GM18507 (cell line): ENCODE results near the gene PARP4.
"Not testable (repeated sequence)": the region's sequence is repeated elsewhere in the genome, so short reads cannot be mapped to it uniquely, and the experiment has no call there.

ENCODE experiments used
- DNase-seq: peaks from one replicate; pipeline ENCODE4 v3.0.0; 2011; ENCODE audit warnings: low read depth; ENCODE audit not compliant: insufficient read length; ENCODE audit errors: extremely low spot score
- FAIRE-seq: peaks from 2 replicates; lab custom pipeline; 2011; peaks lifted over from hg19 to GRCh38; lab: Jason Lieb, UNC

PARP4 gene

DNA sequence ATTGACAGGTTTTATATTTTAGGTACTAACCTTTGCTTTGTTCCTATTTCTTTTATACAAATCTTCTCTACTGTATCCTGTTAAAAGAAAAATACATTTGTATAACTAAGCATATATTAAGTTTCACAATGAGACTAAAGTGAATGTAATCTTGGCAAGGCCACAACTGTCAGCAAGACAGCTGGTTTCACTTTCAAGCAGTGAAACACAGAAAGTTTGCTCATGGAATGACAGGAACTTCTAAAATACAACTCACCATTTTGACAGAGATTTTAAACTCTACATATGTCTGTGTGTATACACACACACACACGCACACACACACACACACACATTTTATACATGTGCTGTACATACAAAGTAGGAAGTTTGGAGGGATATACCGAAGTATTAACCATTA is 53.3 kb downstream of the PARP4 start:
- FAIRE-seq (peak; percentile 85), DNase-seq (peak; percentile 15)

DNA sequence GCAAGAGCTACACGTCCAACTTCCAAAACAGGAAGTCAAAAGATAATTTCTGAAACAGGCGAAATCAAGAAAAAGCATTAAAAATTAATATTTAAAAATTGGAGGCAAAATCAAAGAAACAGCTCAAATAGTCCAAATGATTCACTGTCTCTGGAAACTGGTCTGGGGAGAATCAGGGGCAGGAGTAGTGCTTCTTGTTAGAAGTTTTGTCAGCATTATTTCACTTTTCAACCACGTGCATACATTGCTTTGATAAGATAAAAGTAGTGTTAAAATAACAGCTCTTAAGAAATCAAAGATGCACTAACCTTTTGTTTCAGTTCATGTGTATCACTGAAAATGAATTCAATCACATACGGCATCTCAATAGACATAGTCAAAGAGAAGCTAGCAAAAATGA is 53.8 kb downstream of the PARP4 start:
- FAIRE-seq: no peak

DNA sequence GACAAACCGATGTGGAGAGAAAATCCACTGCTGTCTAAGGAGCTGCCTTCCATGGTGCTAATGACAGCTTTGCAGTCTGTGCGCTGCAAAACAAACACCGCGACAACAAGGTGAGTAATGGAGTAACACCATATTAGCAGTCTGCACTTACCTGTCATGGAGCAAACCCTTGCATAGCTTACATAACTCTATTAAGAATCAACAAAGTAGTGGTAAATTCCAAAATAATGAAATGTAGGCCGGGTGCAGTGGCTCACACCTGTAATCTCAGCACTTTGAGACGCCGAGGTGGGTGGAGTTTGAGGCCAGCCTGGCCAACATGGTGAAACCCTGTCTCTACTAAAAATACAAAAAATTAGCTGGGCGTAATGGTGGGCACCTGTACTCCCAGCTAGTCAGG is 56.2 kb downstream of the PARP4 start:
- FAIRE-seq (no peak), DNase-seq (no peak)

More for the DNA sequence above, 53.8 kb downstream of the PARP4 start:
- DNase-seq: no peak

DNA sequence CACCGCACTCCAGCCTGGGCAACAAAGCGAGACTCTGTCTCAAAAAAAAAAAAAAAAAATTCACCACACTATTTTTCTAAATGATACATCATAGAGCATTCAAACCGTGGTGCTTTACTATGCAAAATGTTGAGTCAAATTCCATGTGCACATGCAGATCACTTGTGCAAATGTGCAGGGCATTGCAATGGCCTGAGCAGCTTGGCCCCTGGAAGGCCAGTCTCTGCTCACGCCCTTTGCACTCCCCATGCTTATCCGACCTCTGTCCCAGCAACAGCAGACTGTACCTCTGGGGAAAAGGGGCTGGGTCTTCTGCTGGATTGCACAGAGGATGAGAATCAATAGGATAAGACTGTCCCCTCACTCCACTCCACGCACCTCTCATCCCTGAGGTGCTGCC is 58.5 kb downstream of the PARP4 start:
- DNase-seq (no peak), FAIRE-seq (no peak)

DNA sequence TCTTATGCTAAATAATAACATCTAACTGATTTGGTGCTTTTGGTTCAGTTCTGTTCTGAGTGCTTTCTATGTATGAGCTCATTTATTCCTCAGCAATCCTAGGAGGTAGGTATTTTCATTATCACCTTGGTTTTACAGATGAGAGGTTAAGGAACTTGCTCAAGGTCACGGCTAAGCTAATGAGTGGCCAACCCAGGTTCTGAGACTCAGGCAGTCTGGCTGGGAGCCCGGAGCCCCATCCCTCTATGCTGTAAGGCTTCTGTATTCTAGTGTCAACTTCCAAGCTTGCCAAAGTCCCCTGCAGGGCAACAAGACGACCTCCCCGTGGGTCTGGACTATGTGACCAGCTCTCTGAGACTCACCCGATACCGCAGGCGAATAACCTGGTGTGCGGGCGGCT is 60.5 kb downstream of the PARP4 start:
- DNase-seq: no peak
- no peak for FAIRE-seq

DNA sequence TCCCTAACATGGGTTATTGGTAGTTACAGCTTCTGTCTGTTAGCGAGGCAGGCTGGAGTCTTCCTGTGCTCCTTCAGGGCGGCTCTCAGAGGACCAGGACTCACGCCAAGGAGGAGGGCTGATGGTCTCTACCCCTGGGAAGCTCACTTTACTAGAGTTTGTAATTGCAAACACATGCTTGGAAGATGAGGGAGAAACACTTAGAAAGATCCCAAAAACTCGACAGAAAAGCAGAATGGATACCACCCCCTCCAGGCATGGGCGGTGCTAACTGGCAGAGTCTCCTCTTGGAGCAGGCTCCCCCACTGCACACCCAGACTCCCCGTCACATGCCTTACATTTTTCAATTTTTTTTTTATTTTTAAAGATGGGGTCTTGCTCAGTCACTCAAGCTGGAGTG is 62.0 kb downstream of the PARP4 start:
- FAIRE-seq: no peak
- DNase-seq: no peak

DNA sequence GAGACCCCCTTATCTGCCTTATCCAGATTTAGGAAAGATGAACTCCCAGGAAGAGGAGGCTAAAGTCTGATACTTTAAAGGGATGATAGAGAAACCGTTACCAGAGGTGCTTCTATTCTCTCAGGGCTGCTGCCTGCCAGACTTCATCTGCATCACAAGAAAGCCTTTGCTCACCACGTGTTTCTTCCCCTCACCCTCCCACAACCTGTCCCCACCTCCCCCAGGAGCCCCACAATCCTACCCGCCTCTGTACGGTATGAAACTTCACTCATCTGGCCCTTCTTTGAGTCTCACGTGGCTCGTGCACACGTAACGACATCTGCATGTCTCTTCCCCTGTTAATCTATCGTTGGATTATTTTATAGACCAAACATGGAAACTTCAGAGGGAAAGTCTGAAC is 67.7 kb downstream of the PARP4 start:
- not testable (repeated sequence) for DNase-seq, FAIRE-seq

DNA sequence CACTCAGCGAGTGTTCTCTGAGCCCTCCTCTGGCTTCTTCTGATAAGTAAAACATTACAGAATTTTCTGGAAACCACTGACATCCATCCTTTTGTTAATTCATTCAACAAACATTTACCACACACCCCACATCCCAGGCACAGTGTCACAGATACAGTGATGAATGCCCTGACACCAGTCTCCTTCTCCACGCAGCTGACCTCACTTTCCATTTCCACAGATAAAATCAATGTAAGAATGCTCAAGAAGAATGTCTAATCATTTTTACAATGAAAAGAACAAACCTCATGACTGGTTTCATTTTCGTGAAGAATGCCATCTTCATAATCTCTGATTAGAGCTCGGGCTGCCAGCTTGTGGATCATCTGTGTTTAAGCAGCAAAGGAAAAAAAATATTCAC is 69.2 kb downstream of the PARP4 start:
- DNase-seq (no peak), FAIRE-seq (no peak)

DNA sequence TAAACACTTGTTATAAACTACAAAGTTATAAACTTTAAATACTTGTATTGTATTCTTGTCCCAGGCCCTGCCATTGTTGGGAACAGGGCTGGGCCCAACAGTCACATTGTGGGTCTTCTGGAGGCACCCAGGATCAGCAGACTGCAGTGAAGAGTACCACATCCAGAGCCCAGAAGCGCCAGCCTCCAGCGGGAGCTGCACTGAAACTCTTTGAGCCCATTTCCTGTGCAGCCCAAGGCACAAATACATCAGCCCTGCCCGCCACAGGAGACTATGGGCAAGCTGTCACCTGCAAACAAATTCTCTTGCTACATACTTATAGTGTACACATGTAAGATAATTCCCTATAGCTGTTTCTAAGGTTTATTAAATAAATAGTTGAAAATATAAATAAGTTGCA is 86.5 kb downstream of the PARP4 start:
- FAIRE-seq: not testable (repeated sequence)

DNA sequence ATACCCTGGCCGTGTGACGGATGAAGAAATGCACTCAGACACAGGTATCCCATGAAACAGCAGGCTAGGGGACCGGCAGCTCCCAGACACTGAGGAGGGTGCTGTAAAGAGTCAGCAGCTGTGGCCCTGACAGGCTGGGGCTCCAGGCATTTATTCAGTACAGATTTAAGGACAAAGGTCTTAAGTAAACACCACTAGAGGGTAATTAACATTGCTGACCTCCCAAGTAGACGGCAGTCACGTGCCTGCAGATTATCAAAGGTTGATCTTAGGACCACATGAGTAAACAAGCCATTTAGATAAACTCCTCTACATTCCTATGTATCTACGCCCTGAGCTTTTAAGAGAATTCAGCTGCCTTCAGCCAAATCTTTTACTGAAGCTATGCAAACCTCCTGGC is 92.9 kb downstream of the PARP4 start:
- not testable (repeated sequence) for FAIRE-seq, DNase-seq

More for the DNA sequence above, 86.5 kb downstream of the PARP4 start:
- not testable (repeated sequence) for DNase-seq

DNA sequence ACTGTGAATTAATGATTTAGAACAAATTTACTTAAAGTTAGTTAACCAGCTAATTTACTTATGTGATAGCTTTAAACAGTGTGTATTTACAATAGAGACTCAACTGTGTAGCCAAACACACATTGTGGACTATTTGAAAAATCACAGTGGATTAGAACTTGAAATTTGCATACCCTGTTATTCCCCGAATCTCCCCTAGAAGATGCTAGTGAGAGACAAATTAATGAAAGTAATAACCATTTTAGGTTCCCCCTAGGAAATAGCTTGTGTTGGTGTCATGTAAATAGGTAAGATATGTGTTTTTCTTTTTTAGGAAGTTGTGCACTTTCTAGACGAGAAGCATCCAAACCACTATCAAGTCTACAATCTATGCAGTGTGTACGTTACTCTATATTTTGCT is 104.7 kb downstream of the PARP4 start:
- no peak for DNase-seq

DNA sequence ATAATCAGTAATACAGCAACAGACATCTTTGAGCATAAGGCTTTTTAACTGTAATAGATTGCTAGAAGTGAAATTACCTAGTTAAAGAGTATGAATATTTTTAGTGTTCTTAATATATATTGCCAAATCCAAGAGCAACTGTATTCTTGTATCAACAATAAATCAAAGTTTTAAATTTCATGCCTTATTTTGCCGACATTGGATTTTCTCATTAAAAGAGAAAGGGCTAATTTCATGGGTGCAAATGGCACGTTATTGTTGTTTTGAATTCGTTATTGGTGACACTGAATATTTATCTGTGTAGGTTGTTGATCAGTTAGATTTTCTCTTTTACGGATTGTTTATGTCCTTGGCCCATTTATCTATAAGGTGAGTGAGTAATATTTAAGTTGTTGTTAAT is 106.1 kb downstream of the PARP4 start:
- DNase-seq (no peak), FAIRE-seq (no peak)

More for the DNA sequence above, 104.7 kb downstream of the PARP4 start:
- no peak for FAIRE-seq

DNA sequence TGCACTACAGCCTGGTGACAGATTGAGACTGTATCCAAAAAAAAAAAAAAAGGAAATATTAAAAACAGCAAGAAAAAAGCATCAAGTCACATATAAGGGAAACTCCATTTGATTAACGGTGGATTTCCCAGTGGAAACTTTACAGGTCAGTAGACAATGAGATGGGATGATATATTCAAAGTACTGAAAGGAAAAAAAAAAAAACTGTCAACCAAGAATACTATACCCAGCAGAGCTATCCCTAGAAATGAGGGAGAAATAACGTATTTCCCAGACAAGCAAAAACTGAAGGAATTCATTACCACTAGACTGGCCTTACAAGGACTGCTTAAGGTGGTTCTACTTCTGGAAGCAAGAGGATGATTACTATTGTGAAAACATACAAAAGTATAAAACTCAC is 115.8 kb downstream of the PARP4 start:
- DNase-seq (no peak), FAIRE-seq (no peak)

DNA sequence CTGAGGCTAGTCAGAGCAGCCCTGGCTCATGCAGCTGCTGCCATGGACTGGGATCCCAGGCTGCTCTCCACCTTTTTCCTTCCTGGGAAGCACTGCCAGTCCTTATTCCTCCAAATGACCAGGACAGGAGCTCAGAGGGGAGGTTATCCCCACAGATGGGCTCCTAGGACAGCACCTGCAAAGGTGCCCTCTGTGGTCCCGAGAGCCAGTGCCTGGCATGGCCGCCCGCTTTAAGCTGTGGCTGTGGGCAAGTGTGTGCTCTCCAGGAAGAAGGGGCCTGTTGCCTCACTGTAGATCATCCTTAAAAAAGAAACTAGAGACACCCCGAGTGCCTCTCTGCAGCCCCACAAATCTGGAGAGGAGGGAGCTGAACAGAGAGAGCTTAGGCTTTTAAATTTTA is 119.6 kb downstream of the PARP4 start:
- FAIRE-seq: no peak
- no peak for DNase-seq

DNA sequence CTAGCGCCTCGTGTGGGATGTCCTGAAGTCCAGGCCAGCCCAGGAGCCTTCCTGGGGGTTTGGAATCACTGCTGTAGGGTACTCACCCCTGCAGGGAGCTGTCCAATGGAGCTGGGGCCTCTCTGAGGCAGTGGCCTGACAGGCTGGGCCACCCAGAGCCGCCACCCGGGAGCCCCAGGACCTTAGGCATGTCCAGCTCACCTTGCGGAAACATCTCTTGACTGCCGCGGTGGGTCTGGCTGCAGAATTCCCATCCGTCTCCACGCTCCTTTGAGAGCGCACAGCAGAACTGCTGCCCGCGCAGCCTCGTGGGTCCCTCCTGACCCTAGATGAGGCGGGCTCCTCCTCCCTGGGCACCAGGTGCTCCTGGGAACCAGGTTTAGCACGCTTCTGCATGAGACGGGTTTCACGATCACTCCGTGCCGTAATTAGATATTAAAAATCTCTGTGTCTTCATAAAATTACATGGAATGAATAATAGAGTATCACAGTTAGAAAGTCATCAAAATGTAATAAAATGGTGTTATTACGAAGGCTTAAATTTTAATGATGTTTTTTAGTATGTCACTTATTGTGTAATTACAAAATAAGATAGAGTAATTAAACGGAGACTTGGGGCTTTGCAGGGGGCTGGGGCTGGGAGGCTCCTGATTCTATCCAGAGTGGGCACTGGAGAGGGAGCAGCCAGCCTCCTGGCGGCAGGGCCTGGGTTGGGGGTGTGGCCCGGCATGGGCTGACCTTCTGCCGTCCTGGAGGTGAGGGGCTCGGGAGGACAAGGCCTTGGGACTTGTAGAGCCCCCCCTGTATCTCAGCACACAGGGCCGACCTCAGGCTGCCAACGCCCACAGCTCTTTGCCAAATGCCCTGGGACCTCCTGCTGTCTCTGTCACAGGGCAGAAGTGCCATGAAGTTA is 120.6 kb downstream of the PARP4 start:
- FAIRE-seq, DNase-seq: not testable (repeated sequence)

DNA sequence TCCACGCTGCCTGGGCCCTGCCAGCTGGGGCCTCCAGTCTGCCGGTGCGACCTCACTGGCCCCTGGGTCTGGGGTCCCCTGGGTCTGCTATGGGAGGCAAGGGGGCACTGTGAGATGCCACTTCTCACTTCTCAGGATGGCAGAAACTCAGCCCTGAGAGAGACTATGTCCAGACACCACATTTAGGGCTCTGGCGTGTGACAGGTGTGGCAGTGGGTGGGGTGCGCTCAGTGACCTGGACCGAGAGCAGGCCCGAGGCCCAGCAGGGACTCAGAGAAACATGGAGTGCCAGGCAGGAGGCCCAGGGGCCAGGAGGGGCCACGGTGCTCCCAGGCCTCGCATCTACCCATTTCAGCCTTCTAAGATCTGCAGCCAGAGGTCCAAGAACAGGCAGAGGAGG is 121.8 kb downstream of the PARP4 start:
- FAIRE-seq, DNase-seq: not testable (repeated sequence)

DNA sequence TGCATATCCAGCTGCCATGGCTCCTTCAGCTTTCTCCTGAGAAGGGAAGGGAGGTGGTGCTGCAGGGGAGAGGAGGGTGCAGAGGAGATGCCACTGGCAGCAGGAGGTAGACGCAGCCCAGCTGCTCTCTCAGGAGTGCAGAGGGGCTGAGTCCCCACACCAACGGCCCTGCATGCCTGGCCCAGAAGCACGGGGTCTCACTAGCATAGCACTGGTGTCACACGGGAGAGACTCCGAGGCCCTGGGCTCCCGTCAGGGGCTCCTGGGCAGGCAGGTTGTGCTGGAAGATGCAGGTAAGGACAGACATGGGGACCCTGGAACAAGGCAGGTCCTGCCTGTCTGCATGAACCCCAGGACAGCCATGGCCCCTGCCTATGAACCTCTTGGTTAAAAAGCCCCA is 123.1 kb downstream of the PARP4 start:
- DNase-seq (no peak), FAIRE-seq (no peak)

DNA sequence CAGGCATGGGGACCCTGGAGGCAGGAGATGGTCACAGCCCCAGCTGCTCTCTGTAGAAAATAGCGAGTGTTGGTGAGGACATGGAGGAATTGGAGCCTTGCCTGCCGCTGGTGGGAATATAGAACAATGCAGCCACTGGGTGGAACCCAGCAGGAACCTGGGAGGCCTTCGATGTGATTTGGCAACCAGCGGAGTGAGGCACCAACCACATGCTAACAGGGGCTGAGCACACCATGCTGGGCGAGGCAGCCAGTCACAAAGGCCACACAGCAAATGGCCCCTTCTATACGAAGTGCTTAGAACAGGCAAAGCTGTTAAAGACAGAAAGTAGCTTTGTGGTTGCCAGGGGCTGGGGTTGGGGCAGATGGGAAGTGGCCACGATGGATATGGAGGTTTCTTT is 123.8 kb downstream of the PARP4 start:
- not testable (repeated sequence) for FAIRE-seq, DNase-seq

DNA sequence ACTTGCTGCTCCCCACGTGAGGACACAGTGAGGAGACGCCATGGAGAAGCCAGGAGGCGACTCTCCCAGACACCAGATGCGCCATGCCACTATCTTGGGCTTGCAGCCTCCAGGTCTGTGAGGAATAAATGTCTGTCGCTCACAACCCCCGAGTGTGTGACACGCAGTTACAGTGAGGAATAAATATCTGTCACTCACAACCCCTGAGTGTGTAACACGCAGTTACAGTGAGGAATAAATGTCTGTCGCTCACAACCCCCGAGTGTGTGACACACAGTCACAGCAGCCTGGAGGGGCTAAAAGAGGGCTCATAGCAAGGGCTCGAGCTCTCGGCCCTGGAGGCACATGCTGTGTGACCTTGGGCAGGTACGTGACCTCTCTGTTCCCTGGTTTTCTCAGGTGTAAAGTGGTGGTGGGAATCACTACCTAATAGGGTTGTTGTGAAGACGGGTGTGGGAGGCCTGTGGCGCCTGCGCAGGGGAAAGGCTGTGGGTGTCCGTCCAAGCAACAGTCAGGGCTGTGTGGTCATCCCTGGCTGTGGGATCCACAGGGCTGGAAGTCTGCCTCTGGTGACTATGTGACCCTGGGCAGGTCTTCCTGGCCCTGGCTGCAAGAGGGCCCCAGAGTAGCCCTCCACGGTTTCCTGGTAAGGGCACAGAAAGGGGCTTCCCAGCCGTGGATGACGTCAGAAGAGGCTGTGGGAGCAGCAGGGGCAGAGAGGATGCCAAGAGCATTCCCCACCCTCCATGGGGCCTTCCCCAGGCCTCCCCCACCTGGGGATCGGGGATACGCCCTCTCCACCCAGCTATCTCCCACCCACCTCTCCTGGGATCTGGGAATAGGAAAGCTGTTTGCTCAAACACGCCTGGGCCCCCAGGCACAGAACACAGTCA is 125.5 kb downstream of the PARP4 start:
- no peak for DNase-seq
- no peak for FAIRE-seq

DNA sequence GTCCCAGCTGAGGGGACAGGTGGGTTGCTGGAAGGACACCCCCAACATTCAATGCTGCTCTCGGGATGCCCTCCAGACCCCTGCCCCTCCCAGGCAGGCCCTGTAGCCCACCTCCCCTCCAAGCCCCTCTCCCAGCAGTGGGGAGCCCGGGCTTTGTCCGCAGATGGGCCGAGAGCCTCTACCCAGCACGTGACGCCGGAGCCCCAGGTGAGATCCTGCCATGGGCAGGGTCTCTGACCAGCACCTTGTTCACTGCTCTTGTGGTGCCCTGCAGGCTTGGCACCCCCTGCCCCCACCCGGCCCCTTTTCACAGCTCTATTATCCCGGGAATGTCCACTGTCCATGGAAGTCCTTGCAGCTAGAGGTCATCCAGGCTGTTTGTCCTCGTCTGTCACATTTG is 126.7 kb downstream of the PARP4 start:
- no peak for FAIRE-seq

More for the DNA sequence above, 126.7 kb downstream of the PARP4 start:
- DNase-seq: no peak
